WTC11 (cell line): ENCODE data around the gene ANO2.

Source experiments
- CTCF ChIP-seq: fragments of 200-600 bp; IDR thresholded peaks from 2 replicates; pipeline ENCODE4 v1.8.0; 2022; ENCODE audit warnings: antibody characterized with exemption
- ETV6 ChIP-seq: sonication (generic); formaldehyde crosslinking; IDR thresholded peaks from 2 replicates; pipeline ENCODE4 v1.8.1; 2022; ENCODE audit warnings: mild to moderate bottlenecking, missing genetic modification reagents

GRCh38 chr12:5561057-5561456, 384.0 kb downstream of the ANO2 start:
- TF ChIP-seq CTCF (no peak), ETV6 (no peak)
